Urinary bladder (tissue), 4 donors: ENCODE data around the gene KIF16B. TPM values are rescaled to one million over a fixed set of nuclear protein-coding genes. Genes with fewer than 3 reads are reported as not detected.

ENCODE experiments used
- DNase-seq: peaks from one replicate; pipeline ENCODE4 v3.0.0-alpha.2; 2015; ENCODE audit errors: extremely low spot score
- H3K27ac ChIP-seq: one replicate; pipeline ENCODE4 v1.5.1; 2013; ENCODE audit warnings: low read depth, mild to moderate bottlenecking, moderate library complexity
- H3K36me3 ChIP-seq: one replicate; pipeline ENCODE4 v1.6.1; 2013; ENCODE audit warnings: mild to moderate bottlenecking, moderate library complexity; ENCODE audit not compliant: insufficient read depth
- H3K4me1 ChIP-seq: one replicate; pipeline ENCODE4 v1.6.1; 2013; ENCODE audit warnings: mild to moderate bottlenecking, moderate library complexity; ENCODE audit not compliant: insufficient read depth
- H3K4me3 ChIP-seq: one replicate; pipeline ENCODE4 v1.5.1; 2013; ENCODE audit warnings: low read depth, low read length
- WGBS: extraction: QIAGEN DNeasy Blood & Tissue Kit; methylation state at CpG from one replicate; pipeline ENCODE4 v1.1.7; 2013; 5-methylcytosine and 5-hydroxymethylcytosine counted together
- polyA plus RNA-seq: library from polyadenylated mRNA; stranded (reverse); fragments of 200-250 nt; gene quantifications from one replicate; pipeline ENCODE4 v1.2.3, GENCODE V29; 2013
- total RNA-seq: library from RNA; depleted of rRNA; stranded (reverse); fragments of >200 nt; gene quantifications from one replicate; pipeline ENCODE4 v1.2.3, GENCODE V29; 2014
- donor health status: healthy with polysubstance abuse.
- donor health status: healthy.

The KIF16B gene
- total and polyA plus RNA-seq, 2 donors: 9.8 to 23.6 TPM

DNA sequence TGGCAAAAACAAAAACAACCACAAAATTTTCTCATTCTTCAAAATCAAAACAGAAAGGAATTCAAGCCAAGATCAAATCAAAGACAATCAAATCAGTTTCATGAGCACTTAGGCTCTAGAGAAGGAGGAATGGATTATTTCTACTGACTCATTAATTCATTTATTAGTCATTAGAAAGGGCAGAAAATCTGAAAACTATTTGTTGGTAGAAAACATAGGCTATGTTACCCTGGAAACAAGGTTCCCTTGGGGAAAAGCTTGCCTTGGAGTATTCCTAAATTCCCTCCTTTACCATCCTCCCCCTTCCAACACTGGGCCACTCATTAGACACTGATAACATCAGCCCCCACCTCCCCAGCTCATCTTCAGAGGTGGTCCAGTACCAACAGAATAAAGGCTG, 17.5 kb downstream of the KIF16B start:
- DNase-seq: no peak
- peaks cover 2% of the 10 kb centered on the region for H3K4me1 ChIP-seq
- no peak overlapping the region for H3K4me3 ChIP-seq
- no peaks in the 10 kb centered on the region for H3K36me3 ChIP-seq
- H3K27ac ChIP-seq: no peak overlapping the region

DNA sequence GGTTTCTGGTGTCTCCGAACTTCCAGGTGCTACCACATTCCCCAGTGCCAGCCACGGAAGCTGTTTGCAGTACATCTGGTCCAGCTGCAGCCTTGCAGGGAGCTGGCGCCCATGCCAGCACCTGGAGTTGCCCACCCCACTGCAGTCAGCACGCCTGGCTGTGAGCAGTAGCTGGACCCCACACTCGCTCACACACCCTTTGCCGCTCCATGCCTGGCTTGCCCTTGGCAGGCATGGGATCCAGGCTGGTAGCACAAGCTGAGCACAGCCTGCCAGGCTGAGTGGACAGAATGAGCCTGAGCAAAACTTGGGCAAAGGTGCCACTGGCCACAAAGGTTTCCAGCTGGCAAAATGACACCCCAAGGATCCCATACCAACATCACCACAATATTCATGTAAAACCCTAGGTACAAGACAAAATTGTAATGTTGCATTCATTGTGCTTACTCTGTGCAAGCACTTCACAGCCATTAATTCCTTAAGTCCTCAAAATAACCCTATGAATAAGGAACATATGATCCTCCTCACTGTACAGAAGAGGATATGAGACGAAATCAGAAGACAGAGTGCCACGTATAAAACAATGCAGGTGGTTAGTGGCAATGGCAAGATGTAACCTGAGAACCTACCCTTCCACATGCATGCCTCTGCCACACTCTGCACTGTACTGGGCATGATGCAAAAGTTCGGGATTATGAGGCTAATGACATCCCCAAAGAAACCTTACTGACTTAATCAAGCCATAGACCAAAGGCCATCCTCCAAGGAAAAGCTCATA, 18.3 kb downstream of the KIF16B start:
- no peak for DNase-seq
- Histone ChIP-seq H3K27ac (no peak overlapping the region), H3K4me1 (peaks cover 2% of the 10 kb centered on the region), H3K36me3 (no peaks in the 10 kb centered on the region), H3K4me3 (no peak overlapping the region)
- WGBS: 86% methylated on average over 9 of the region's 9 CpGs

DNA sequence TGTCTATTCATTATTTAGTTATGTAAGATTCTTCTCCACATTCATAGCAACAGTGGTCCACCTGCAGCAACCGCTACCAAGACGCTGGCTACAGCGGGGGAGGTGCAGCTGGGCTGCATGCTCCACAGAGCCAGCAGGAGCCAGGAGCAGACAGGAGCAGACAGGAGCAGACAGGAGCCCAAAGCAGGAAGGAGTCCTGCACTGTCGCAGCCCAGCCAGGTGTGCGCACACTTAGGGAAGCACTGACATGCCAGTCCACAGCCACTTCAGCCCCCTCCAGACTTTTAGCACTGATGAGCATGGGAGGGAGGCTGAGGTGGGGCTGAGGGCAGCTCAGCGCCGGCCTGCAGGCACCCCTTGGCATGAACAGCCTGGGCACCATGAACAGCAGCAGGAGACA, 19.6 kb downstream of the KIF16B start:
- 80% methylated on average over 7 of the region's 7 CpGs for WGBS
- no peak overlapping the region for H3K27ac ChIP-seq
- H3K4me3 ChIP-seq: no peak overlapping the region
- H3K4me1 ChIP-seq: peaks cover 2% of the 10 kb centered on the region
- DNase-seq: no peak
- H3K36me3 ChIP-seq: no peaks in the 10 kb centered on the region

DNA sequence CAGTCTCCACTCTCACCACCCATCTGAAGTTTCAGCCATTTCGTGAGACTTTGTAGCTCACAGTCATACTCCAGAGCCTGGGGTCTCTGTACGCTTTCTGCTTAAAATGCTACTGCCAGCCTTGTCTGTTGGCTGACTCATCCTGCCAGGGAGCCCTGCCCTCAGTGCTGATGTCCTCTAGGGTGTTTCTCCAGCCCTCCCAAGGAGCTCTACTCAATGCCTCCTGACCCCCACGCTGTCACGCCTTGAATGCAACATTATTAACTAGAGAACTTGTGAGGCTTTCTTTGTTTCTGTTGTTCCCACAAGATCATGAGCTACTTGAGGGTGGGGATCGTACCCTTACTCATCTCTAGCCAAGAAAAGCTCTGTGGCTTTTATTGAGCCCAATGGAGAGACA, 20.1 kb downstream of the KIF16B start:
- H3K36me3 ChIP-seq: no peaks in the 10 kb centered on the region
- H3K4me3 ChIP-seq: no peak overlapping the region
- 96% methylated on average over 5 of the region's 5 CpGs for WGBS
- no peak overlapping the region for H3K27ac ChIP-seq
- peaks cover 2% of the 10 kb centered on the region for H3K4me1 ChIP-seq
- no peak for DNase-seq

DNA sequence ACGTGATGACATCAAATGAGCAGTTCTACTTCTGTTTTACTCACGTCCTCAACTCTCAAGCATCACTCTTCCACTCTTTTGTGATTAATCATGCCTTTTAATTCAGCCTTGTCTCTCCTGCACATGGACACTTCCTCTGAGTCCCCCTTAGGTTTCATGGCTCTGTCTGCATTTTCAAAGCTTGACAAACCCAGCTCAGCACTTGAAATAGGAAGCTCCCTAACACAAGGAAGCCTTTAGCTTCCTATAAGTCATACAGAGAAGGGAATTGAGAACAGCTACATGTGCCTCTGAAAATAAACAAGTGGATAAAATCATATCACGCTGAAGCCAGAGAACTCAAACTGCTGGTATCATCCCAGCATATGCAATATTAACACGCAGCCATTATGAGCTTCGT, 21.2 kb downstream of the KIF16B start:
- DNase-seq: no peak
- Histone ChIP-seq H3K4me1 (peaks cover 2% of the 10 kb centered on the region), H3K36me3 (no peaks in the 10 kb centered on the region), H3K4me3 (no peak overlapping the region), H3K27ac (no peak overlapping the region)
- 56% methylated on average over 5 of the region's 5 CpGs for WGBS

DNA sequence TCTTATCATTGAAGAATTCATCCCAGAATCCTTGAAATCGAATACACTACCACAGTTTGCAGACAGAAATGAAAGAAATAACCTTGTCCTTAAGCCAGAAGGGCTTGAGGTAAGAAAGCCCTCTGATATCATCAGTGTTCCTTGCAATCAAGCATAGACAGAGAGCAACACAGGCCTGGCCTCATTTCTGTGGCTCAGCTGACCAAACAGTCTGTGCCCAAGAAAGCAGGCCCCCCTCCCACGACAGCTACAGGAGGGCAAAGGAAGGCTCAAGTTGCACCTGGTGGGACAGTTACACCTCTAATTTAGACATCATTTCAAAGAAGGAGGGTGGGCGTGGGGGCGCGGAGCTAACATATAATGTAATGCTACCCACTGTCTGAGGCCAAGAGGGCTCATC, 21.6 kb downstream of the KIF16B start:
- H3K36me3 ChIP-seq: no peaks in the 10 kb centered on the region
- 83% methylated on average over 5 of the region's 5 CpGs for WGBS
- H3K27ac ChIP-seq: no peak overlapping the region
- no peak overlapping the region for H3K4me3 ChIP-seq
- peak; percentile 29 for DNase-seq
- H3K4me1 ChIP-seq: peaks cover 2% of the 10 kb centered on the region

DNA sequence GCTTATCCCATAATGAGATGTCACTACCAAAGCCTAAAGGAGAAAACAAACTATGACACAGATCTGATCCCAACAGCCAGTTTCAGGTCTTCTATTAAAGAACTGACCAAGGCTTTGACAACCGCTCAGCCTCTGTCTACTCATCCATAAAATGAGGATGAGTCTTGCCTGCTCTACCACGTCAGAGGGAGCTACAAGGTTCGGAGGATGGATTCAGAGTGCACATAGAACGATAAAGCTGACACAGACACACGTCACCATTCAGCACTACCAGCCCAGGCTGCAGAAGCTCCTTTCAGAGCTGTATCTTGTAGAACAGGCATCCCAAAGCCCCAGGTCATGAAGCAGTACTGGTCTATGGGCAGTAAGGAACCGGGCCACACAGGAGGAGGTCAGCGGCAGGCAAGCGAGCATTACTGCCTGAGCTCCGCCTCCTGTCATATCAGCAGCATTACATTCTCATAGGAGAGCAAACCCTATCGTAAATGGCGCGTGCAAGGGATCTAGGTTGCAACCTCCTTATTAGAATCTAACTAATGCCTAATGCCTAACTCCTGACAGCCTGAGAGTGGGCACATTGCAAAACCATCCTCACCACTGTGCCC, 25.1 kb downstream of the KIF16B start:
- Histone ChIP-seq H3K4me3 (no peak overlapping the region), H3K36me3 (no peaks in the 10 kb centered on the region), H3K27ac (no peak overlapping the region), H3K4me1 (no peaks in the 10 kb centered on the region)
- DNase-seq: no peak
- 87% methylated on average over 12 of the region's 12 CpGs for WGBS

DNA sequence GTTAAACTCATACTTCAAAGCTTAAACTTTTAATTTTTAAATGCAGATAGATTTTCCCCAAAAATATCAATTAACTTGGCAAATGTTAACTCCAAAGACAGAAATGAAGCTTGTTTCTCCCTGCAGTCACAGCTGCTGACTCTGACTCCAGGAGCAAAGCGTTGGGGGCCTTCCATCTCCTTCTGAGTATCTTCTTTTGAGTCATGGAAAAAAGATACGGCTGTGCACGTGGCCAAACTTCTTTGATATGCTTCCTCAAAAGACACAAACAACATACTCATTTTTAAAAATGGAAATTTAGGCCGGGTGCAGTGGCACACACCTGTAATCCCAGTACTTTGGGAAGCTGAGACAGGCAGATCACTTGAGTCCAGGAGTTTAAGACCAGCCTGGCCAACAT, 28.3 kb downstream of the KIF16B start:
- H3K4me3 ChIP-seq: no peak overlapping the region
- H3K4me1 ChIP-seq: no peaks in the 10 kb centered on the region
- no peaks in the 10 kb centered on the region for H3K36me3 ChIP-seq
- H3K27ac ChIP-seq: no peak overlapping the region
- 82% methylated on average over 4 of the region's 4 CpGs for WGBS
- no peak for DNase-seq

DNA sequence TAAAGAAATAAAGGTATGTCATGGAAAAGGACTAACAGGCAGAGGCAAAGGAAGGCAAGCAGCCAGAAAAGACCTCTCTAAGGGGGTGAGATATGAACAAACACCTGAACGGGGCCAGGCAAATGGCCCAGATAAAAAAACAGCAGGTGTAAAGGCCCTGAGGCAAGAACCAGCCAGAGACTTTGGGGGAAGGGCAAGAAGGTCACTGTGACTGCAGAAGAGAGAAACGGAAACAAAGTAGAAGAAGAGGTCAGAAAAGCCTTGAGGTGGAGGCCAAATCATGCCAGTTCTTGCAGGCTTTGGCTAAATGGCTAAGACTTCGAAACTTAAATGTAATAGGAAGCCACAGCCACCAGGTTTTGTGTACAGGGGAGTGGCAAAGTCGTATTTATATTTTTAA, 30.8 kb downstream of the KIF16B start:
- no peak overlapping the region for H3K4me3 ChIP-seq
- 88% methylated on average over 4 of the region's 4 CpGs for WGBS
- DNase-seq: no peak
- H3K4me1 ChIP-seq: no peaks in the 10 kb centered on the region
- H3K36me3 ChIP-seq: no peaks in the 10 kb centered on the region
- H3K27ac ChIP-seq: no peak overlapping the region

DNA sequence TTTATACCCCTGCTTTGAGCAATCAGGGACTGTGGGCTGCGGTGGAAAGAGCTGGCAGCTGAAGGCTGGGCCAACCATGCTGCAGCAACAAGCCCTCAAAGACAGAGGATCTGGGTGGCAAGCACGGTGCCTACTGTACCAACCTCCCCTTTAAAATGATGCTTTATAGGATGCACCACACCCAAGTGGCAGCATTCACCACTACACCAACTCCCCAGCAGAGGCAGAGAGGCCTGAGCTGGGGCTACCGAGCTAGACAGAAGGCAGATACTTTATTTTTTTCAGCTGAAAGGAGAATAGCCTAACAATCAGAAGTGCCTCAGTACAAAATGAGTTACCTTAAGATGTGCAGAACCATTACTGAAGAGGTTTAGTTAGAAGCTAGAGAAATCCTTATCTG, 31.4 kb downstream of the KIF16B start:
- WGBS: 85% methylated on average over 3 of the region's 3 CpGs
- no peaks in the 10 kb centered on the region for H3K36me3 ChIP-seq
- no peaks in the 10 kb centered on the region for H3K4me1 ChIP-seq
- DNase-seq: no peak
- no peak overlapping the region for H3K27ac ChIP-seq
- no peak overlapping the region for H3K4me3 ChIP-seq

DNA sequence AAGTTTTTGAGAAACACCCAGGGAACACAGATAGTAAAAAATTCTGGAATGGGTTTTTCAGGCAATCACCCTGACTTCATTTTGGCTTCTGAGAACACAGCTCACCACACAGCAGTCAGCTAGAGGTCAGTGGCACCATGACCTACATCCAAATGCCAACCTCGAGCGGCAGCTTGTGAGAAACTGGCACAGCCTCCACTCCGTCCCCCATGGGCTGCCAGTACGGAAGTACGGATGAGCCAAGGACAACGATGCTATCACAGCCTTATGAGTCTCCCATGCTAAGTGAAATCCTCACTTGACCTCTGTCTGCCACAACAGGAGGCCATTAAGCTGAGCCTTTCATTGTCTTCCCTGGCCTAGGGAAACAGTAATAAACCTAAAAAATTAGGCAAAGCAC, 32.0 kb downstream of the KIF16B start:
- Histone ChIP-seq H3K4me3 (no peak overlapping the region), H3K4me1 (no peaks in the 10 kb centered on the region), H3K36me3 (no peaks in the 10 kb centered on the region), H3K27ac (no peak overlapping the region)
- WGBS: 77% methylated on average over 6 of the region's 6 CpGs
- DNase-seq: no peak

DNA sequence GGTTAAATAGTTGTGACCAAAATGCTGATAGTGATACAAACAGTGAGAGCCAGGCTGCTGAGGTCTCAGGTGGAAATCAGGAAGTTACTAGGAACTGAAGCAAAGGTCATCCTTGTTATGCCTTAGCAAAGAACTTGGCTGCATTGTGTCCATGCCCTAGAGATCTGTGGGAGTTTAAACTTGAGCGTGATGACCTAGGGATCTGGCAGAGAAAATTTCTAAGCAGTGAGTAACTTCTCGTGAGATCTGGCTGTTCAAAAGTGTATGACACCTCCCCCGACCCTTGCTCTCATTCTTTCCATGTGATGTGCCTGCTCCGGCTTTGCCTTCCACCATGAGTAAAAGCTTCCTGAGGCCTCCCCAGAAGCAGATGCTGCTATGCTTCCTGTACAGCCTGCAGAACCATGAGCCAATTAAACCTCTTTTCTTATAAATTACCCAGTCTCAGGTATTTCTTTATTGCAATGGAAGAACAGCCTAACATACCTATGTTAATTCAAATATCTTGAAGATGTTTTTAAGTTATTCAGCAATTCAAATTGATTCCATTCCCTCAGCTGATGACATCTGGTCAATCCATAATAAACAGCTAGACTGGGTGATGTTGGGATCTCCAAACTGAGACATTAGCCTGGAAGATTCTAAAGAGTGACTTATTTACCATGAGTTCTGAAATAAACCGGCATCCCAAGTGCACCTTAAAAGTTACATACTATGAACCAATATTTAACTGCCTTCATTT, 33.8 kb downstream of the KIF16B start:
- no peak for DNase-seq
- H3K4me3 ChIP-seq: no peak overlapping the region
- no peaks in the 10 kb centered on the region for H3K36me3 ChIP-seq
- WGBS: 86% methylated on average over 5 of the region's 5 CpGs
- H3K4me1 ChIP-seq: no peaks in the 10 kb centered on the region
- no peak overlapping the region for H3K27ac ChIP-seq

DNA sequence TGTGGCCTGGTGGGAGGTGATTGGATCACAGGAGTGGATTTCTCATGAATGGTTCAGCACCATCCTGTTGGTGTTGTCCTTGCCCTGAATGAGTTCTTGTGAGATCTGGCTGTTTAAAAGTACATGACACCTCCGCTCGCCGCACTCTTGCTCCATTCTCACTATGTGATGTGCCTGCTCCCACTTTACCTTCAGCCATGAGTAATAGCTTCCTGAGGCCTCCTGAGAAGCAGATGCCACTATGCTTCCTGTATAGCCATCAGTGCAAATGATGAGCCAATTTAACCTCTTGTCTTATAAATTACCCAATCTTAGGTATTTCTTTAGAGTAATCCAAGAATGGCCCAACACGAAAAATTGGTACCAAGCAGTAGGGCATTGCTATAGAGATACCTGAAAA, 34.5 kb downstream of the KIF16B start:
- no peaks in the 10 kb centered on the region for H3K36me3 ChIP-seq
- no peak for DNase-seq
- H3K4me1 ChIP-seq: no peaks in the 10 kb centered on the region
- 95% methylated on average over 4 of the region's 4 CpGs for WGBS
- H3K27ac ChIP-seq: no peak overlapping the region
- no peak overlapping the region for H3K4me3 ChIP-seq

DNA sequence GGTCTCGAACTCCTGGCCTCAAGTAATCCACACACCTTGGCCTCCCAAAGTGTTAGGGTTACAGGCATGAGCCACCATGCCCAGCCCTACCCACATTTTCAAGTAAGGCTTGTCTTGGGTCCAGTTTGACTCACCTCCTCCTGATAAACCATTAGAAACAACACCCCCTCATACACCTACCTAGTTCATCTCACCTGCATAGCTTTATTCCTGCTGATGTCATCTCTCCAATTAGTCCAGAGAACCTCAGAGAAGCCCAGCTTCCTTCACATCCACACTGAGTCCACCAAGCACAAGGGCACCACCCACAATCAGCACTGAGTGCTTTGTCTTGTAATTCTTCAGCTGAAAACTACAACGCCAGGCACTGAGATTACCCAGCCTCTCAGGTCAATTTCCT, 35.3 kb downstream of the KIF16B start:
- 97% methylated on average over 2 of the region's 2 CpGs for WGBS
- H3K36me3 ChIP-seq: no peaks in the 10 kb centered on the region
- no peak overlapping the region for H3K4me3 ChIP-seq
- no peak for DNase-seq
- peaks cover 2% of the 10 kb centered on the region for H3K4me1 ChIP-seq
- no peak overlapping the region for H3K27ac ChIP-seq
